Rectal smooth muscle tissue (tissue), 1 donor: Measurements from ENCODE around the gene TAOK3.

Source experiments
- H3K27ac ChIP-seq: one replicate; pipeline ENCODE4 v1.7.0; 2013; ENCODE audit warnings: low read depth, low read length, inconsistent platforms
- H3K27me3 ChIP-seq: one replicate; pipeline ENCODE4 v1.7.0; 2013; ENCODE audit warnings: low read length; ENCODE audit not compliant: control insufficient read depth, insufficient read depth
- H3K36me3 ChIP-seq: one replicate; pipeline ENCODE4 v1.7.0; 2013; ENCODE audit warnings: low read length; ENCODE audit not compliant: control insufficient read depth, insufficient read depth
- H3K4me1 ChIP-seq: one replicate; pipeline ENCODE4 v1.7.0; 2013; ENCODE audit warnings: low read length; ENCODE audit not compliant: control insufficient read depth, insufficient read depth
- H3K4me3 ChIP-seq: one replicate; pipeline ENCODE4 v1.7.0; 2013; ENCODE audit warnings: low read length
- H3K9ac ChIP-seq: one replicate; pipeline ENCODE4 v1.7.0; 2013; ENCODE audit warnings: low read length

The TAOK3 gene

DNA sequence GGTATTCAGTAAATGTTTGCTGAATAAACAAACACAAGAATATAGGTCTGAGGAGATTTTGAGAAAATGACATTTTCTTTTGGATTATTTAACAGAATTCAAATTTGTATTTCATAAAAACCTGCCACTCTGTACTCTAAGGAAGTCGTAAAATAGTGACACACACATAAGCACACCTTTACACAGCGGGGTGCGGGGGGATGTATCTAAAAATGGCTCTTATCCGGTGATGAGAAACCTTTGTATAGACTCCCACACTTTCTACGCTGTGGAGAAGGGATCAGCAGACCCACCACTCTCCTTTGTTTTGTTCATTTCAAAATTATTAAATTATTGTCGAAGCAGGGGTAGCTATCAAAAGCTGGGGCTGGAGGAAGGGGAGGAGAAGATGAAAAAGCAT lies 178.7 kb downstream of the TAOK3 start:
- Histone ChIP-seq H3K27me3 (no peaks in the 10 kb centered on the region), H3K4me3 (no peak overlapping the region), H3K4me1 (no peaks in the 10 kb centered on the region), H3K9ac (no peak overlapping the region), H3K36me3 (peaks cover 2% of the 10 kb centered on the region), H3K27ac (no peak overlapping the region)

DNA sequence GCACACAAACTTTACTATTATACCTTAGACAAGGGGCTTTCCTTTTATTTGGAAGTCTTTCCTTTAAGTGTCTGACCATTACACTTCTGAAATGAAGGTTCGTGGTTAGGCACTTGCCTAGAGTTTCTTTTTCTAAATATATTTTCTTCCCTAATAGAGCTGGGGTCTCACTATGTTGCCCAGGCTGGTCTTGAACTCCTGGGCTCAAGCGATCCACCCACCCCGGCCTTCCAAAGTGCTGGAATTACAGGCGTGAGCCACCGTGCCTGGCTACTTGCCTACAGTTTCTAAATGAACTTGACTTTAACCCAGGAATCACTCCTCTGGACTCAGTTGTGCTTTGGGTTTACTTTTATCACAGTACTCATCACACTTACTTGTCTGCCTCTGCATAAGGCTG lies 179.2 kb downstream of the TAOK3 start:
- Histone ChIP-seq H3K4me1 (no peaks in the 10 kb centered on the region), H3K27ac (no peak overlapping the region), H3K9ac (no peak overlapping the region), H3K36me3 (no peaks in the 10 kb centered on the region), H3K4me3 (no peak overlapping the region), H3K27me3 (no peaks in the 10 kb centered on the region)

DNA sequence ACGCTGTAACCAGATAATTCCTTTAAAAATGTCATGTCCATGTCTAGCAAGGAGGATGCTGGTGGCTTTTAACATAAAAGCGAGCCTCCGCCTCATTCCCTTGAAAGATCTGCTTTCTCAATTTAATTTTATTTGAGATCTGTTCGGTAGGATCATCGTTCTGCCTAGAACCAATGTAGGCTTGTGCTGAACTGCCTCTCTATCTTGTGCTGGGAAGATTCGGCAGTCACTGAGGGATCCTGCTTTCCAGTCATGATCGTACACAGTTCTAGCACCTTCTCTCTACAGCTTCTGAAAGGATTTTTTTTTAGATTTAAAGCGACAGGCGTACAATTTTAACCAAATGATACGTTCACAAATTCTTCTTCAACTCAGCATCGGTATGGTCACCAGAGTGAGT lies 182.4 kb downstream of the TAOK3 start:
- Histone ChIP-seq H3K4me1 (peaks cover 7% of the 10 kb centered on the region), H3K4me3 (peak overlapping the region; percentile 60), H3K9ac (no peak overlapping the region), H3K36me3 (no peaks in the 10 kb centered on the region), H3K27ac (peak overlapping the region; percentile 75), H3K27me3 (no peaks in the 10 kb centered on the region)

DNA sequence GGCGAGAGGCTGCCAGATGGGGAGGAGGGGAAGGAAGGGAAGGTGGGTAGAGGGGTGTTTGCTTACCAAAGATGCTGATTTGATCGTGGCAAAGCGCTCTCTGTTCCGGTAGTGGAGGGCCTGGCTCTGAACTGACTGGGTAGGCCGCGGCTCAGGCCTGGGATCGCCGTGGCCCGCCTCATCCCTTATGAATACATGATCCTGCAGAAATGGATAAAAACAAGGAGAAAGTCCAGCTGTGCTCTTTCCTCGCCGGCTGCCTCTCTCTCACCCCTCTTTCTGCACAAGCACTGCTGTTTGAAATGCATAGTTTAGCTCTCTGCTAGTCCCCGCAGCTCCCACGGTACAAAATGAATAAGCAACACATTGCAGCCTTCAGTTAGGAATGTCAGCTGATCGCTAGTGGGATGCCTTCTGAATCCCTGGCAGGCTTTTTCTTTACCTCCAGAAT lies 182.9 kb downstream of the TAOK3 start:
- Histone ChIP-seq H3K4me3 (peak overlapping the region; percentile 60), H3K9ac (no peak overlapping the region), H3K27ac (peak overlapping the region; percentile 75), H3K36me3 (no peaks in the 10 kb centered on the region), H3K27me3 (no peaks in the 10 kb centered on the region), H3K4me1 (peaks cover 7% of the 10 kb centered on the region)

DNA sequence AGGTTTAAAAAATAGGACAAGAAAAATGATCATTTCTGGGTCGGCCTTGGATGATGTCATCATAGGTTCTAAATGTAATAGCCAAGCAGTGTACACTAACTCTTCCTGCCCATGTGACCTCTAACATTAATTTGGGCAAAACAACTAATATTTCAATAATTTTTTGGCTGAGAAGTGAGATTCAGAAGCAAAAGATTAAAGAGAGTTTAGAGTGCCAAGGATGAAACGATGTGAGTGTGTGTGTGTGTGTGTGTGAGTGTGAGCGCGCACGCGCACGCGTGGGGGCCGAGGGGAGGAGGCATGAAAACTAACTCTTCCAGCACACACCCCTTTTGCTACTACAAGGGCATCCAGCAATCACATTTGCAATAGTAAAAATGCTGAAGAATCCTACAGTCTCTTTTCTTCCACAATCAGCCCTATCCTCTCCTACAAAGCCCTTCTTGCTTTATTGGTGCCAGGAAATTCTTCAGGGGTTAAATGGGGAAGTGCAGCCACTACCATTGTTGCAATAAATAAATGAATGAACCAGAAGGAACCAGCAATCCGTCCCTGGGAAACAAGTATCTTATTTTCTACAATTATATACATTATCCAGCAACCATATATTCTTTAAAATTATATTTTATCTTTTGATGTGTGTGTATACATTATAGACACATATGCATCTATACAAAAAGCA lies 183.9 kb downstream of the TAOK3 start:
- no peak overlapping the region for H3K27ac ChIP-seq
- H3K36me3 ChIP-seq, result no peaks in the 10 kb centered on the region
- H3K4me1 ChIP-seq, result peaks cover 7% of the 10 kb centered on the region
- H3K27me3 ChIP-seq, result no peaks in the 10 kb centered on the region
- H3K4me3 ChIP-seq, result peak overlapping the region; percentile 60
- no peak overlapping the region for H3K9ac ChIP-seq

DNA sequence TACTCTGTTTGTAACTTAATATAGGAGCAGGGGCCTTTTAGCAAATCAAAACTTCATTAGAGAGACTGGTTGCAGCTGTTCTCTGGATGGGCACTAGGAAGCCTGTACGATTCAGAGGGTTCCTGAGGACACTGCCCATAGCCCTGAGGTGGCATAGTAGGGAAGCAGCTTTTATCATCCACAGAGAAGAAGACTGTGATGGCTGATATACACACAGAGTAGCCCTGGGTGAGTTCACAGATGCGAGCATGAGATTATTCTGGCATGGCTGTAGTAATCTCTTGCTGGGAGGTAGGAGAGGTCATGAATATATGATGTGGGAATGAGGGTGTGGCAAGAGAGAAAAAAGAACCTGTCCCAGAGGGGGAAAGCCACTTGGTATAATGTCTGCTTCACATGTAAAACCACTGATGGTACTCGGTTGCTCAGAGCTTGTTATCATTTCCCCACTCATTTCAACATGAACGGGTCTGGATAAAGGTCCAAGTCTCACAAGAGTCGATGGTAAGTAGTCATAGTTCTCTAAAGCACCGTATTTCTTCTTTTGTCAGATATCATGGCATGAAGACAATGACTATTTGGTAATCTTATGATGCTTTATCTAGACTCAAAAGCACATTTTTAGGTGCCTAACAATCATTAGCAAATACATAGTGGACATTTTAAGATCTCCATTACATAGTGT lies 184.8 kb downstream of the TAOK3 start:
- H3K27ac ChIP-seq, result no peak overlapping the region
- no peak overlapping the region for H3K9ac ChIP-seq
- H3K4me3 ChIP-seq, result no peak overlapping the region
- H3K4me1 ChIP-seq, result peaks cover 7% of the 10 kb centered on the region
- H3K36me3 ChIP-seq, result no peaks in the 10 kb centered on the region
- H3K27me3 ChIP-seq, result no peaks in the 10 kb centered on the region

DNA sequence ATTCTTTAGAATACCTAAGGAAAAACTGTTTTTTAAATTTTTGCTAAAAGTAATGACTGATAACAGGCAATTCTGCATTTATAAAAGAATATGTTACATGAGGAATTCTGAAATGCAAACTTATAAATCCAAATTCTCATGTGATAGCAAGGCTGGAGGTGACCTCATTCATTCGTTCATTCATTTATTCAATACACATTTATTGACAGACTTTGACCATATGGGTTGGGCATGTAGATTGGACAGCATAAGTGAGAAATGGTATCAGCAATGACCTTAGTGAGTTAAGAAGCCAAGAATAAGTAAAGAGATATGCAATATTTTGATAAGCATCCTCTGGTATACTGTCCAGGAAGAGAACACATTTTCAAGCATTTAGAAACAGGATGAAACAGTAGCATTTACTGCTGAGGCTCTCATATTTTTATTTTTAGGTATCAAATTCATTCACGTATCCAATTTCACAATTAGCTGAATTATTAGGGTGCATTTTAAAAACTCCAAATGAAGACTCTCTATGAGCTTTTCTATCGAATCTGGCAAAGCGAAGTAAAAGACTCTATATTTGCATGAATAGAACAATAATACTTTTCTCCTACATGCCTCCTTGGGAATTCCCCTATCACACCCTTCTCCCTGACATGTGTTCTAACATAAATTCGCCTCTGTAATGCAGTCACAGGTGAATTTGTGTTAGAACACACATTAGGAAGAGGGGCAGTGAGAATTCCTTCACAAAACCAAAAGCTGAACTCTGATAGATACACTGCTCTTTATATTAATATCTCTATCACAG lies 186.9 kb downstream of the TAOK3 start:
- Histone ChIP-seq H3K27ac (no peak overlapping the region), H3K4me3 (no peak overlapping the region), H3K27me3 (no peaks in the 10 kb centered on the region), H3K36me3 (peaks cover 4% of the 10 kb centered on the region), H3K9ac (no peak overlapping the region), H3K4me1 (peaks cover 7% of the 10 kb centered on the region)

DNA sequence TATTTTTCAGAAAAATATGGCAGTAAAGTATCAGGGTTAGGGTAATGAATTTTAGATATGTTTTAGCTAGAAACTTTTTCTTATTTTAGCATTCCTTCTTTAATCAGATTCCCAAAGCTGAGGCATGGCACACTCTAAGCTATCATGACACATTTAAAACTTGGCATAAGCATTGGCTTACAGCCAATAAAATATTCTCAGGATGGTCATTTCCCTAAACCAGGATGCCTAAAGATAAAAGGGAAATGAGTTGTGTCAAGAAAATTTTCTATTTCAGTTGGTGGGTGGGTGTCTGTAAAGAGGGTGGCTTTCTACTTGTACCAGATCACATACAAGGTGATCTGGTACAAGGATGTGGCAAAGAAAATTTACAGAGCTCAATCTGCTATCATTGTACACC lies 189.0 kb downstream of the TAOK3 start:
- H3K27ac ChIP-seq, result no peak overlapping the region
- H3K9ac ChIP-seq, result no peak overlapping the region
- H3K4me1 ChIP-seq, result peaks cover 7% of the 10 kb centered on the region
- peaks cover 9% of the 10 kb centered on the region for H3K36me3 ChIP-seq
- H3K4me3 ChIP-seq, result no peak overlapping the region
- H3K27me3 ChIP-seq, result no peaks in the 10 kb centered on the region

DNA sequence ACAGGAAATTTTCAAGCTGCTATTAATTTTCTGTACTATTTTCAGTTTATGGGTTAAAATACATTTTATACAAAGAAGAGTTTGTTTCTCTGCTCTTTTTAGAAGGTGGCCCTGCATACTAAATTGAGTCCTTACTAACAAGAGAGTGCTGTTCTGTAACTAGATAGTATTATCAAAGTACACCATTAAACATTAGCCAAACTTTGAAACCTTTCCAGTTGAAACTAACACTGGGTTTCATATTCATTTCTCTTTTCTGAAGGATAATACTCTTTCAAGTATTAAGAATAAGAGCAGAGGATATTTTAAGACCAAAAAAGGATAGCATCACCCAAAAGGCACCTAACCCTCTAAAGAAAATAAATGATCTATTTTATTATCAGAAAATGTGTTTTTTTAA lies 189.6 kb downstream of the TAOK3 start:
- Histone ChIP-seq H3K27ac (no peak overlapping the region), H3K27me3 (no peaks in the 10 kb centered on the region), H3K4me3 (no peak overlapping the region), H3K9ac (no peak overlapping the region), H3K4me1 (peaks cover 5% of the 10 kb centered on the region), H3K36me3 (peaks cover 9% of the 10 kb centered on the region)

DNA sequence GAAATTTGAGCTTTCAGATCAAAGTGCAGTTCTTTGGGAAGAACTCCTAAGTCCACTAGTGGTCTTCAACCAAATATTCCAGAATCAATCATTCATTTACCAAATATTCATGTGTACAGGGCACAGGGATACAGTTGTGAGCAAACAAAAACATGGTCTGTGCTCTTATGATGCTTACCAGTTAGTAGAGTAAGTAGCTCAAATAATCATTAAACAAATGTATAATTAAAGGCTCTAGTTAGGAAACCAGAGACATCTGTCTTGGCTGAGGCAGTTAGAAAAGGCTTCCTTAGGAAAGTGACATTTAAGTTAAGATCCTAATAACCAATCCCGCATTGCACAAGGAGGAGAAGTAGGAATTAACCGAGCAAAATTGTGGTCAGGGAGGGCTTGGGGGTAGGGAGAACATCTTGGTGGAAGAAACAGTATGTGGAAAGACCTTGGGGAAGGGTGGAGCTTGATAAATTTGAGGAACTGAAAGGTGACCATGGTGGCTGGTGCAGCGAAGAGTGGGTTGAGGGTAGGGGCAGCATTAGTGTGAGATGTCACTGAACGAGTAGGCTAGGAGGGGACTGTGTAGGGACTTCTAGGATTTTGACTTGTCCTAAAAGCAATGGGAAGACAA lies 196.8 kb downstream of the TAOK3 start:
- H3K4me1 ChIP-seq, result no peaks in the 10 kb centered on the region
- H3K27me3 ChIP-seq, result no peaks in the 10 kb centered on the region
- H3K9ac ChIP-seq, result no peak overlapping the region
- no peak overlapping the region for H3K4me3 ChIP-seq
- H3K36me3 ChIP-seq, result peaks cover 27% of the 10 kb centered on the region
- no peak overlapping the region for H3K27ac ChIP-seq

DNA sequence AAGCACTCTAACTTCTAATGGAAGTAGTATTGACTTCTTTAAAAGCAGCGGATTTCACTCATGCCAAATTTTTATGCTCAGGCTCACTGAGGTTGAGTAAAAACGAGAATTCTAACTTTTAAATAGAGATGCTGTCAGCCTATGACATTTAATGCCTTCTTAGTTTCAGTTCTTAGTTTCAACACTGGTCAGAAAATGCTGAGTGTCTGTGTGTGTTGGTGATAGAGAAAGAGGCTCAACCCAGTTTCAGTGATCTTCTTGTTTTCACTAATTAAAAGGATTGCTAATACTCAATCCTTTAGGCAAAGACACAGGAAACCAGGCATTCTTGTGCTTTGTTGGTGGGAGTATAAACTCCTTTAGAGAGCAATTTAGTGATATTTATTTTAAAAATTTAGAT lies 205.8 kb downstream of the TAOK3 start:
- peaks cover 17% of the 10 kb centered on the region for H3K36me3 ChIP-seq
- no peak overlapping the region for H3K4me3 ChIP-seq

DNA sequence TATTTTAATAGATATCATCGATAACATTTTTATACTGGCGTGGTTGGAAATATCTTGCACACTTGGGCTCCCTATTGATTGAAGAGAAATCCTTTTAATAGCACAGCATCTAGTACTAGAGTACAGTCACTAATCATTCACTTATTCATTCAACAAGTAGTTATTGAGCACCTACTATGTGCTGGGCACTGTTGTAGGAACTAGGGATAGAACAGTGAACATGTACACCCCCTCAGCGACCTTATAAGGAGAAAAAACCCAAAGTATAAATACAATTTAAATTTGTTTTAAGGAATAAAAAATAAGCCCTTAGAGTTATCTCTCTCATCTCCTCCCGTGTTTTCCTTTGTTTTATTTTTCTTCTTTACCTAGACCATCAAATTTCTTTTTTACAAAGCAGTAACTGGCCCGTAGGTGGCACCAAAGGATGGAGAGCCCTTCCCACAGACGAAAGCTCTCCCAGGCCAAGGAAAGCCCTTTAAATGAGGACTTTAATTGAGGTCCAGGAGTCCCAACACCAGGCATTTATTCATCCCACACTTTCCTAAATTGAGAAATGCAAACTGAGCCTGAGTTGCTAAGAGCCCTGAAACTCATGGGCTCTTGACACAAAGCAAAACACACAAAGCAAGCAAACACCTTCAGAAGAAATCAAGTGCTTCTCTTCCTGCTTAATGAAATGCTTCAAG lies 207.8 kb downstream of the TAOK3 start:
- Histone ChIP-seq H3K4me1 (no peaks in the 10 kb centered on the region), H3K36me3 (peaks cover 21% of the 10 kb centered on the region), H3K27ac (no peak overlapping the region), H3K4me3 (no peak overlapping the region), H3K27me3 (no peaks in the 10 kb centered on the region), H3K9ac (no peak overlapping the region)

More for the DNA sequence above, 205.8 kb downstream of the TAOK3 start:
- Histone ChIP-seq H3K4me1 (no peaks in the 10 kb centered on the region), H3K9ac (no peak overlapping the region), H3K27me3 (no peaks in the 10 kb centered on the region), H3K27ac (no peak overlapping the region)
